Measurements from ENCODE around the gene ARHGEF28.

DNA sequence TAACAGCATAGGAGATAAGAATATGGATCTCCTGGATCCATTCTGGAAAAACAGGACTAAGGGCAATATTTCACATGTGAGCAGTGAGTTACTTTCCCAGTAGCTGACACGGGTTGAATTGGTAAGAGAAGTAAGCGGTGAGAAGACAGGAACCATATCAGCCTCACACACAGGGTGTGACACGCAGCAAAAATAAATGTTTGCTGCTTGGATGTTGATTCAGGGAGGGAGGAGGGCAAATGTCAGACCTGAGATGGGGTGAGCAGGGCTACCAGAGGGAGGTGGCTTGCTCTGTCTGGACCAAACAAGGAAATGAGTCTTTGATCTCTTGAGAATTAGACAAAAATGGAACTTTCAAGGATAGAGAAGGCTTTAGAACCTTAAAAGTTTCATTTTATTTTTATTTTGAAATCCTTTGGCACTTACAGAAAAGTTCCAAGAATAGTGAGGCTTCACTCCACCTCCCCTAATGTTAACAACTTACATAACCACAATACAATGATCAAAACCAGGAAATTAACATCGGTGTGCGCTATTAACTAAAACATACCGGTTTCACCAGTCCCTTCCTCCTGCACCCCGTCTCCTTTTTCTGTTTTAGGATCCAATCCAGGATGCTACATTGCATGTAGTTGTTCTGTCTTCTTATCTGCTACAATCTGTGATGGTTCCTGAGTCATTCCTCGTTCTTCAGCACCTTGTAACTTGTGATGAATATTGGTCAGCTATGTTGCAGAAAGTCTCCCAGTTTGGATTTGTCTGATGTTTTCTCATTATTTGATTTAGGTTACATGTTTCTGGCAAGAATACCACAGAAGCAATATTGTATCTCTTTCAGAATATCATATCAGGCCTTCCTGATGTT, 20.5 kb upstream of the ARHGEF28 start:
- TF ChIP-seq, protein P1, sequence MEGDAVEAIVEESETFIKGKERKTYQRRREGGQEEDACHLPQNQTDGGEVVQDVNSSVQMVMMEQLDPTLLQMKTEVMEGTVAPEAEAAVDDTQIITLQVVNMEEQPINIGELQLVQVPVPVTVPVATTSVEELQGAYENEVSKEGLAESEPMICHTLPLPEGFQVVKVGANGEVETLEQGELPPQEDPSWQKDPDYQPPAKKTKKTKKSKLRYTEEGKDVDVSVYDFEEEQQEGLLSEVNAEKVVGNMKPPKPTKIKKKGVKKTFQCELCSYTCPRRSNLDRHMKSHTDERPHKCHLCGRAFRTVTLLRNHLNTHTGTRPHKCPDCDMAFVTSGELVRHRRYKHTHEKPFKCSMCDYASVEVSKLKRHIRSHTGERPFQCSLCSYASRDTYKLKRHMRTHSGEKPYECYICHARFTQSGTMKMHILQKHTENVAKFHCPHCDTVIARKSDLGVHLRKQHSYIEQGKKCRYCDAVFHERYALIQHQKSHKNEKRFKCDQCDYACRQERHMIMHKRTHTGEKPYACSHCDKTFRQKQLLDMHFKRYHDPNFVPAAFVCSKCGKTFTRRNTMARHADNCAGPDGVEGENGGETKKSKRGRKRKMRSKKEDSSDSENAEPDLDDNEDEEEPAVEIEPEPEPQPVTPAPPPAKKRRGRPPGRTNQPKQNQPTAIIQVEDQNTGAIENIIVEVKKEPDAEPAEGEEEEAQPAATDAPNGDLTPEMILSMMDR (IDR thresholded peaks at IDR 0.05; ENCODE audit: borderline replicate concordance, extremely low read depth, low read length, poor library complexity, severe bottlenecking): no peak
- TF ChIP-seq EZH2 (IDR thresholded peaks at IDR 0.05; ENCODE audit: borderline replicate concordance, low read depth, low read length, severe bottlenecking): no peak

All from DND-41 (cell line).